C4-2B (cell line): Measurements from ENCODE around the gene CABLES1.
"Not testable (repeated sequence)": the region's sequence is repeated elsewhere in the genome, so short reads cannot be mapped to it uniquely, and the experiment has no call there.

ENCODE experiments used
- H3K27ac ChIP-seq: fragments of 450-650 bp; 2 replicates; pipeline ENCODE4 v1.5.1; 2017
- ZFX ChIP-seq: fragments of 450-650 bp; IDR thresholded peaks from 2 replicates; pipeline ENCODE4 v1.6.1; 2017
- TF ChIP-seq, protein P1 (sequence below): fragments of 450-650 bp; conservative IDR thresholded peaks from 2 replicates; pipeline ENCODE4 v1.5.1; 2017; ENCODE audit warnings: mild to moderate bottlenecking

The CABLES1 gene

GRCh38 chr18:23268641-23269040 lies 133.4 kb downstream of the CABLES1 start:
- H3K27ac ChIP-seq: no peak overlapping the region
- TF ChIP-seq, protein P1, sequence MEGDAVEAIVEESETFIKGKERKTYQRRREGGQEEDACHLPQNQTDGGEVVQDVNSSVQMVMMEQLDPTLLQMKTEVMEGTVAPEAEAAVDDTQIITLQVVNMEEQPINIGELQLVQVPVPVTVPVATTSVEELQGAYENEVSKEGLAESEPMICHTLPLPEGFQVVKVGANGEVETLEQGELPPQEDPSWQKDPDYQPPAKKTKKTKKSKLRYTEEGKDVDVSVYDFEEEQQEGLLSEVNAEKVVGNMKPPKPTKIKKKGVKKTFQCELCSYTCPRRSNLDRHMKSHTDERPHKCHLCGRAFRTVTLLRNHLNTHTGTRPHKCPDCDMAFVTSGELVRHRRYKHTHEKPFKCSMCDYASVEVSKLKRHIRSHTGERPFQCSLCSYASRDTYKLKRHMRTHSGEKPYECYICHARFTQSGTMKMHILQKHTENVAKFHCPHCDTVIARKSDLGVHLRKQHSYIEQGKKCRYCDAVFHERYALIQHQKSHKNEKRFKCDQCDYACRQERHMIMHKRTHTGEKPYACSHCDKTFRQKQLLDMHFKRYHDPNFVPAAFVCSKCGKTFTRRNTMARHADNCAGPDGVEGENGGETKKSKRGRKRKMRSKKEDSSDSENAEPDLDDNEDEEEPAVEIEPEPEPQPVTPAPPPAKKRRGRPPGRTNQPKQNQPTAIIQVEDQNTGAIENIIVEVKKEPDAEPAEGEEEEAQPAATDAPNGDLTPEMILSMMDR: no peak
- TF ChIP-seq ZFX: no peak

- not testable (repeated sequence) for H3K27ac ChIP-seq
These were observed 133.8 kb downstream of the CABLES1 start for GRCh38 chr18:23269068-23269467.

DNA sequence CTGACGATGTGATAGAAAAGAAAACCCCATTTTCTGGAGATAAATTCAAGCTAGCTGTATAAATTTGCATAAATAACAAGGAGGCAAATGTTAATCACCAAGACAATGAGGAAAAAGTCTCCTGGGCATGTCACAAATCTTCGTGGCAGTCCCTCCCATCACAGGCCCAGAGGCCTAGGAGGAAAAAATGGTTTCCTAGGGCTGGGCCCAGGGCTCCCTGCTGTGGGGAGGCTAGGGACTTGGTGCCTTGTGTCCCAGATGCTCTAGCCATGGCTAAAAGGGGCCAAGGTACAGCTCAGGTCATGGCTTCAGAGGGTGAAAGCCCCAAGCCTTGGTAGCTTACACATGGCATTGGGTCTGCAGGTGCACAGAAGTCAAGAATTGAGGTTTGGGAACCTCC lies 134.6 kb downstream of the CABLES1 start:
- TF ChIP-seq ZFX: no peak
- TF ChIP-seq, protein P1: no peak
- no peak overlapping the region for H3K27ac ChIP-seq

DNA sequence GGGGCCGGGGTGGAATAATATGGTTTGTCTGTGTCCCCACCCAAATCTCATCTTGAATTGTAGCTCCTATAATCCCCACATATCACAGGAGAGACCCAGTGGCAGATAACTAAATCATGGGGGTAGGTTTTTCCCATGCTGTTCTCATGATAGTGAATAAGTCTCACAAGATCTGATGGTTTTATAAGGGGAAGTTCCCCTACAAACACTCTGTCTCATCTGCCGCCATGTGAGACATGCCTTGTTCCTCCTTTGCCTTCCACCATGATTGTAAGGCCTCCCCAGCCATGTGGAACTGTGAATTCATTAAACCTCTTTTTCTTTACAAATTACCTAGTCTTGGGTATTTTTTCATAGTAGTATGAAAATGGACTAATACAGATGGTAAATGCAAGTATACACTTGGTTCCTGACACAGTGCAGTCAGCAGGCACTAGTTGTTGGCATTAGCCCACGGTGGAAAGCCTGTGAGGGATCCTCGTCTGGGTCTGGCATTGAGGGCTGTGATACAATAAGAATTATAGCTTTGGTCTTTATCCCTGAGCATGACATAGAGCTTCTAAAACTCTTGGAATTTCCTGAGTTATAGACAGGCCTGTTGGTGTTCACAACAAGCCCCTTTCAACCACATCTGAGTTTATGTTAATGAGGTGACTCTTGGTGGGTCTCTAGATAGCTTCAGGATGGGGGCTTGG lies 135.8 kb downstream of the CABLES1 start:
- H3K27ac ChIP-seq: no peak overlapping the region
- TF ChIP-seq, protein P1: no peak

GRCh38 chr18:23272498-23273232 lies 137.4 kb downstream of the CABLES1 start:
- H3K27ac ChIP-seq: no peak overlapping the region
- no peak for TF ChIP-seq ZFX
- TF ChIP-seq, protein P1: no peak

- no peak for TF ChIP-seq ZFX
- TF ChIP-seq, protein P1: no peak
- no peak overlapping the region for H3K27ac ChIP-seq
These were observed 138.2 kb downstream of the CABLES1 start for GRCh38 chr18:23273443-23273966.

DNA sequence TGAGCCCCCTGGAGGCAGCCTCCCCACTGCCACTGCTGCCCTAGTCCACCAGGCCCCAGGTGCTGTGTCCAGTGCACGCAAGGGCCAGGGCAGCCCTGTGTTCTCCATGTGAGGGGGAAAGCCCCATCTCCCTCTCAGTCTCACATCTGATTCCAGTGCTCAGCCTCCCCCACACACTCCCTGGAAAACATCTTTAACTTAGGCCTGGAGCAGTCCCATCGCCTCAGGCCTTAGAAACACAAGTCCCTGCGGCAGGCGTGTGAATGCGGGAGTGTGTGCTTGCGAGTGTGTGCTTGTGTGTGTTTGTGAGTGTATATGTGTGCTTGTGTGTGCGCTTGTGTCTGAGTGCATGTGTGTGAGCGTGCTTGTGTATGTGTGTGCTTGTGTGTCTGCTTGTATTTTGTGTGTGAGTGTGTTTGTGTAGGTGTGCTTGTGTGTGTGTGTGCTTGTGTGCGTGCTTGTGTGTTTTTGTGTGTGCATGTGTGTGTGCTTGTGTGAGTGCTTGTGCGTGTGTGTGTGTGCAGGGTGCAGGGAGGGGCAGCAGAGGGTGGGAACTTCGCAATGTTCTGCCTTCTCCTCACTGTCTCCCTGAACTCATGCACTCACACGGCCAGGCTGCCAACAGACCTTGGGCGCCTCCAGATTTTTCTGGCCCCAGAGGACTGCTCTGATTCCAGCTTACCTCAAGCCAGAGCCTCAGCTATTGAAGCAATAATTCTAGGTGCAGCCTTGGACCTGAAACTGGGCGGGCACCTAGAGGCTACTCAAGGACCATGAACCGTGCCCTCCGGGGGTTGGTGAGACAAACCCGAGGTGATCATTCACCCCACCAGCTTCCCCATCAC lies 139.6 kb downstream of the CABLES1 start:
- H3K27ac ChIP-seq: no peak overlapping the region
- TF ChIP-seq ZFX: no peak
- TF ChIP-seq, protein P1: no peak
